HL-60 (cell line): ENCODE data around the gene GDPD2.

ENCODE experiments used
- SPI1 ChIP-seq: IDR thresholded peaks from 2 replicates; pipeline ENCODE4 v1.6.1; 2012; ENCODE audit warnings: low read depth, mild to moderate bottlenecking, borderline replicate concordance
- TF ChIP-seq, protein P1 (sequence below): IDR thresholded peaks from one replicate; pipeline ENCODE4 v1.5.1; 2011; ENCODE audit warnings: low read length, control low read depth, inconsistent platforms; ENCODE audit not compliant: insufficient read depth
- TF ChIP-seq, protein P2 (sequence below): IDR thresholded peaks from 2 replicates; pipeline ENCODE4 v1.6.1; 2012; ENCODE audit warnings: low read depth; ENCODE audit not compliant: insufficient replicate concordance

GRCh38 chrX:70402721-70403120 is 20.4 kb upstream of the GDPD2 start:
- TF ChIP-seq, protein P1, sequence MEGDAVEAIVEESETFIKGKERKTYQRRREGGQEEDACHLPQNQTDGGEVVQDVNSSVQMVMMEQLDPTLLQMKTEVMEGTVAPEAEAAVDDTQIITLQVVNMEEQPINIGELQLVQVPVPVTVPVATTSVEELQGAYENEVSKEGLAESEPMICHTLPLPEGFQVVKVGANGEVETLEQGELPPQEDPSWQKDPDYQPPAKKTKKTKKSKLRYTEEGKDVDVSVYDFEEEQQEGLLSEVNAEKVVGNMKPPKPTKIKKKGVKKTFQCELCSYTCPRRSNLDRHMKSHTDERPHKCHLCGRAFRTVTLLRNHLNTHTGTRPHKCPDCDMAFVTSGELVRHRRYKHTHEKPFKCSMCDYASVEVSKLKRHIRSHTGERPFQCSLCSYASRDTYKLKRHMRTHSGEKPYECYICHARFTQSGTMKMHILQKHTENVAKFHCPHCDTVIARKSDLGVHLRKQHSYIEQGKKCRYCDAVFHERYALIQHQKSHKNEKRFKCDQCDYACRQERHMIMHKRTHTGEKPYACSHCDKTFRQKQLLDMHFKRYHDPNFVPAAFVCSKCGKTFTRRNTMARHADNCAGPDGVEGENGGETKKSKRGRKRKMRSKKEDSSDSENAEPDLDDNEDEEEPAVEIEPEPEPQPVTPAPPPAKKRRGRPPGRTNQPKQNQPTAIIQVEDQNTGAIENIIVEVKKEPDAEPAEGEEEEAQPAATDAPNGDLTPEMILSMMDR = no peak
- TF ChIP-seq SPI1 = no peak
- TF ChIP-seq, protein P2, sequence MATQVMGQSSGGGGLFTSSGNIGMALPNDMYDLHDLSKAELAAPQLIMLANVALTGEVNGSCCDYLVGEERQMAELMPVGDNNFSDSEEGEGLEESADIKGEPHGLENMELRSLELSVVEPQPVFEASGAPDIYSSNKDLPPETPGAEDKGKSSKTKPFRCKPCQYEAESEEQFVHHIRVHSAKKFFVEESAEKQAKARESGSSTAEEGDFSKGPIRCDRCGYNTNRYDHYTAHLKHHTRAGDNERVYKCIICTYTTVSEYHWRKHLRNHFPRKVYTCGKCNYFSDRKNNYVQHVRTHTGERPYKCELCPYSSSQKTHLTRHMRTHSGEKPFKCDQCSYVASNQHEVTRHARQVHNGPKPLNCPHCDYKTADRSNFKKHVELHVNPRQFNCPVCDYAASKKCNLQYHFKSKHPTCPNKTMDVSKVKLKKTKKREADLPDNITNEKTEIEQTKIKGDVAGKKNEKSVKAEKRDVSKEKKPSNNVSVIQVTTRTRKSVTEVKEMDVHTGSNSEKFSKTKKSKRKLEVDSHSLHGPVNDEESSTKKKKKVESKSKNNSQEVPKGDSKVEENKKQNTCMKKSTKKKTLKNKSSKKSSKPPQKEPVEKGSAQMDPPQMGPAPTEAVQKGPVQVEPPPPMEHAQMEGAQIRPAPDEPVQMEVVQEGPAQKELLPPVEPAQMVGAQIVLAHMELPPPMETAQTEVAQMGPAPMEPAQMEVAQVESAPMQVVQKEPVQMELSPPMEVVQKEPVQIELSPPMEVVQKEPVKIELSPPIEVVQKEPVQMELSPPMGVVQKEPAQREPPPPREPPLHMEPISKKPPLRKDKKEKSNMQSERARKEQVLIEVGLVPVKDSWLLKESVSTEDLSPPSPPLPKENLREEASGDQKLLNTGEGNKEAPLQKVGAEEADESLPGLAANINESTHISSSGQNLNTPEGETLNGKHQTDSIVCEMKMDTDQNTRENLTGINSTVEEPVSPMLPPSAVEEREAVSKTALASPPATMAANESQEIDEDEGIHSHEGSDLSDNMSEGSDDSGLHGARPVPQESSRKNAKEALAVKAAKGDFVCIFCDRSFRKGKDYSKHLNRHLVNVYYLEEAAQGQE = no peak
